Iris pigment epithelial cell (primary cell): ENCODE measurements around the gene TBC1D10B.
"Not testable (repeated sequence)": the region's sequence is repeated elsewhere in the genome, so short reads cannot be mapped to it uniquely, and the experiment has no call there.

Experiments
- DNase-seq: peaks from one replicate; pipeline ENCODE4 v3.0.0-alpha.2; 2011; ENCODE audit warnings: low read depth

Gene TBC1D10B

DNA sequence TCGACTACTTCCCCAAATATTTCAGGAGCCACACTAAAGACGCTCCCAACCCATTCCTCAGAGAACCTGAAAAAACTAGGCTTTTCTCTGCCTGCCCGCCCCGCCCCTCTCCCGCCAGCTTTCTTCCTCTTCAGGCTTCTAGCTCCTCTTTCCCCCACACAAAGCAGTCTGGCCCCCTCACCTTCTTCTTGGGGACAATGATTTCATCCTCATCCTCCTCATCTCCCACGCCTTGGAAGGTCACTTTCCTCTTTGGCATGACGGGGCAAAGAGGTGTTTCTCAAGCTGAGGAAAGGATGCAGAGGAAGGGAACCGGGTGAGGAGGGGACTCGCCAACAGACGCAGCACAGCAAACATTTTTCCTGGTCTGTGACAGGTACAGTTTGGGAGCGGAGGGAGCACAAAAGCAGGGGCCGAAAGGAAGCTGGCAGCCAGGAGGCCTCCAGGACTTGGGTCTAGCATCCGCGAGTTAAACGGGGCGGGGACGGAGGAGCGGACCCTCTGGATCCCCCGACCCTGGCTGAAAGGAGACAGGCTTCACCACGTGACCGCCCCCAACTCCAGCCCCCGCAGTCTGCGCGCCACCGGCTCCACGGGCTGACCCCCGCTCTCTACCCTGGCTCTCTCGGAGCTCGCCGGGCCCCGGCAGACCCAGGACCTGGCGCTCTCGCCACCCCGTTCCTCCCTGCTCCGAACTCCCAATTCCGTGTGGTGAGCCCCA lies 15.7 kb downstream of the TBC1D10B start:
- peak; percentile 16 for DNase-seq

DNA sequence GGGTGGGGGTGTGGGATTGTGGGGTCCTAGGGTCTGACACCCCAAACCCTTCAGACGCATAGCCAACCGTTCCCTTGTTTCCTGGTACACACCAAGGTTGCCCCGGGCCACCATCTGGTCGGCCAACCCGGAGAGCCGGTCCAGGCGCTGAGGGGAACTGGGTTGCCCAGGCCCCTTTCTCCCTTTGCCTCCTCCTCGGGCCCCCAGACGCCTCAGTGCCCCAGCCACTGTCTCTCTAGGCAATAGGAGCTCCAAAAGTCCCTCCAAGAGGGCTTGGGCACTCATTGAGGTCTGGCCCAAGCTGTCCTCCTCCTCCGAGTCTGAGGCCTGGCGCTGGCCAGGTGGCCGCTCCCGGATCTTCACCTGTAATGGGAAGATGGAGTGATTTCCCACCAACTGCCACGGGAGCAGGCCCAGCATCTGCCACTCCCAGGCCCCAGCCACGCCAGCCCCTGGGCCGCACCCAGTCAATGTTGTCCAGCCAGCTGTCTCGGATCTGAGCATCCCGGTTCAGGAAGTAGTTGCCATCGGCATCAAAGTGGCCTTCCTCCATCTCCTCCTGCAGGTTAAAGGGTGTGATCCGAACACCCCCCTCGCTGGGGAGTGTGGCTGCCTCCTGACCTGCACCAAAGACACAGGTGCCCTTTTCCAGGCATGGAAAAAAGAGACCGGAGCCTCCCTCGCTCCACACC lies 16.7 kb downstream of the TBC1D10B start:
- no peak for DNase-seq

DNA sequence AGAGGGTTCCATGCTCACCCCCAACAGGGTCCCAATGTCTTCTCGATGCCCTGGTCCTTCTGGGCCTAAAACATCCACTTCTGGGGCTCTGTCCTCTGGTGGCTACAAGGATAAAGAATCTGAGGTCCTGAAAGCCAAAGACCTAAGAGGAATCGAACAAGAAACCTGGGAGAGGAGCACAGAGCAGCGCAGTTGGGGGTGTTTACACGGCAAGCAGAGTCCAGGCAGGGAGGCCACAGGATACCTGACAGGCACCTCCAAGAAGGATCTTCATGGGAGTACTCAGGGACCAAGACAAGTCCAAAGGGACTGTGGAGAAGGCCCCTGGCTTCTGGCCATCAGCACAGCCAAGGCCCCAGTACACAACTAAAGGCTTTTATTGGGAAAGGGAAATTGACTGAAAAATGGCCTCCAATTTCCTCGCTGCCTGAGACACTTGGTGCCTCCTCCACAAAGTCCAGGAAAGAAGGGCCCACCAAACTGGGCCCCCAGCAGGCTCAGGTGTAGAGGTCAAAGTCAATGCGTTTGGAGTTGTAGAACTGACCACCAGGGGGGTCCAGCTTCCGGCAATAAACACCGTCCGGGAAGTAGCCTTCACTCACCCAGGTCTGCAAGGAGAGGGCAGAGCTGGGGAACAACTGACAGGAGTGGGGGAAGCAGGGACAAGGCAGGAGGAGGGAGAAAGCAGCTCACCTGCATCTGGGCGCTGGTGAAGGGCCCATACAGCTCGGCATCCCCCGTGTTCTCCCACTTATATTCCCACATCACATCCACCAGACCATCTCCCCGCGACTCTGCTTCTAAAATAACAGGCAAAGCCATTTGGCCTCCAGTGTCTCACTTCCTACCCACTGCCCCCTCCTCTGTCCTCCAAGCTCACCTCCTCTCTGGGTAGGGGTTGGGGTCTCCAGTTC lies 17.5 kb downstream of the TBC1D10B start:
- DNase-seq, result no peak

DNA sequence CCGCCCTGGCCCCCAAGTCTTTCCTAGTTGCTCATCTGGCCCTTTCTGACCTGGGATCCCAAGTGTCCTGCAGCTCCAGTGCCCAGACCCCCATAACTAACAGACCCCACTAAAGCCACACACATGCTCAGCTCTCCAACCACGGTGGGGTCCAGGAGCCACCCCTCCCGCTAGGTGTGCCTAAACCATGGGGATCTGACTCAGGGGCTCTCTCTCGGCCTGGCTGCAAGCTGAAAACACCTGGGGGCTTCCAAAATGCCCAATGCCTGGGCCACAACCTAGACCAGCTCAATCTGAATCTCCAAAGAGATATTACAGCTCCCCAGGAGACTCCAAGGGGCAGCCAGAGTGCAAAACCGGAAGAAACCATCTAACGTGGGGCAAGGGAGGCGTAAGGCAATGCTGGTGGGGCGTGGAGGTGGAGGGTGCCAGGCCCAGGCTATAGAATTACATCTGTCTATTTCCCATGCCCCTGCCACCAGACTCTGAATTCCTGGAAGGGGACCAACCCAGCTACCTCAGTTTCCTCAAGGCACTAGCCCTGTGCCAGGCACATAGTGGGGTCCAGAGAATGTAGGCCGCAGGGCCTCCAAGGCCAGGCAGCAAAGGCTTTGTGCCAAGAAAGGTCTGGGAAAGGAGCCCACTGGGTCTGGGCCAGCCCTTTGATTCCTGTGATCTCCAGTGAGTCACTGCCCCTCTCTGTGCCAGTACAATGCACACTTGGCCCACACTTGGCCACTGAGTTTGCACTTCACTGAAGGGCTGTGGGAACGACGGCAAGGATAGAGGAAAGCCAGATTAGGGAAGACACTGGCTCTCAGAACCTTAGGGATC lies 18.5 kb downstream of the TBC1D10B start:
- DNase-seq, result peak; percentile 89

DNA sequence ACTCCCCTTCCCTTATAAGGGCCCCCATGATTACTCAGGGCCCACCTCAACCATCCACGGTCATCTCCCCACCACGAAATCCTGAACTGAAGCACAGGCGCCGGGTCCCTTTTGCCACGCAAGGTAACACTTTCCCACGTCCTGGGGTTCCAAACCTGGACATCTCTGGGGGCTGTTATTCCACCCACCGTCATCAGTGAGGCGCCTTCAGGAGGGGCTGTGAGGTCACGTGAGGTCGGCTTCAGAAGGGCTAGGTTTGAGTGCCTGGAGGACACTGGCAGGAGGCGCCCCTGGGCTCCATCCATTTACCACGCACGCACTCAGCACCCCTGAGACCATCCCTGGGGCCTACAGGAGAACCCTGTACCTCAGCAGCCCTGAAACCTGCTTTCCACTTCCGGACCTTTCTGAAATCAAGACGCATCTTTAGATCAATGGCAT lies 19.3 kb downstream of the TBC1D10B start:
- no peak for DNase-seq

DNA sequence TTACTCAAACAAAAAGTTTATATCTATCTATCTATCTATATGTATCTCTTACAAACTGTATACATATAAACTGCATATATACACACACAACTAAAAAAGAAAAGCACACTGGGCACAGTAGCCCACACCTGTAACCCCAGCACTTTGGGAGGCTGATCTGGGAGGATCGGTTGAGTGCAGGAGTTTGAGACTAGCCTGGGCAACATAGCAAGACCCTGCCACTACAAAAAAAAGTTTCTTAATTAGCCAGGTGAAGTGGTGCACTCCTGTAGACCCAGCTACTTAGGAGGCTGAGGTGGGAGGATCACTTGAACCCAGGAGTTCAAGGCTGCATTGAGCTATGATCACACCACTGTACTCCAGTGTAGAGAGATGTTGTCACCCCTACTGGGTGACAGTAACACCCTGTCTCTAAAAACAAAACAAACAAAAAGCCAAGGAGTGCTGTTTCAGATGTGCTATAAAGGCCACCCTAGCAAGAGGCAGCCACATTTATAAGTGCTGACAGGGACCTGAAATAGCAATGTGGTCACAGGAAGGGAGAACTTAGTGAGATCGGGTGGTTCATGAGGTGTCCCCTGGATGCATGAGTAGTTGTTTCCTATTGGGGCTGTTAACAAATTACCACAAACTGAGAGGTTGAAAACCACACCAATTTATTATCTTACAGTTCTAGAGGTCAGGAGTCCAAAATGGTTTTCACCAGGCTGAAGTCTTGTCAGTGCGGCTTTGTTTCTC lies 20.0 kb downstream of the TBC1D10B start:
- DNase-seq, result no peak

DNA sequence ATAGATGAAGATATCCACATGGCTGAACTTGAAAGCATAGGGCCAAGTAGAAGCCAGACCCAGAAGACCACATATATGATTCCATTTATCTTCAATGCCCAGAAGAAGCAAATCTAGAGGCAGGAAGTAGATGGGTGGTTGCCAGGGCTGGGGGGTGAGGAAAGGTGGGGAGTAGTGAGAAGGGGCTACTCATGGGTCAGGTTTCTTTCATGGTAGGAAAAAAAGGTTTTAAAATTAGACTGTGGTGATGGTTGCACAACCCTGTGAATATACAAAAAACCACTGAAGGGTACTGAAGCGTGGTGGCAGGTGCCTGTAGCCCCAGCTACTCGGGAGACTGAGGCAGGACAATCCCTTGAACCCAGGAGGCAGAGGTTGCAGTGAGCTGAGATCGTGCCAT lies 20.6 kb downstream of the TBC1D10B start:
- no peak for DNase-seq

DNA sequence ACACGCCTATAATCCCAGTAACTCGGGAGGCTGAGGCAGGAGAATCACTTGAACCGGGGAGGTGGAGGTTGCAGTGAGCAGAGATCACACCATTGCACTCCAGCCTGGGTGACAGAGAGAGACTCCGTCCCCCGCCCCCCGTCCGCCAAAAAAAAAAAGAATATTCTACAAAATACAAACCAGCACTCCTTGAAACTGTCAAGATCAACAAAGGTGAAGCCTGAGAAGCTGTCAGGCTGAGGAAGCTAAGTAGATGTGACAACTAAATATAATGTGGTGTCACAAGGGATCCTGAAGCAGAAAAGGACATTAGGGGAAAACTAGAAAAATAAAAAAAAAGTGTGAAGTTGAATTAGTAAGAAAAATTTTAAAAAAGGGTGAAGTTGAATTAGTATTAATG lies 21.4 kb downstream of the TBC1D10B start:
- no peak for DNase-seq

DNA sequence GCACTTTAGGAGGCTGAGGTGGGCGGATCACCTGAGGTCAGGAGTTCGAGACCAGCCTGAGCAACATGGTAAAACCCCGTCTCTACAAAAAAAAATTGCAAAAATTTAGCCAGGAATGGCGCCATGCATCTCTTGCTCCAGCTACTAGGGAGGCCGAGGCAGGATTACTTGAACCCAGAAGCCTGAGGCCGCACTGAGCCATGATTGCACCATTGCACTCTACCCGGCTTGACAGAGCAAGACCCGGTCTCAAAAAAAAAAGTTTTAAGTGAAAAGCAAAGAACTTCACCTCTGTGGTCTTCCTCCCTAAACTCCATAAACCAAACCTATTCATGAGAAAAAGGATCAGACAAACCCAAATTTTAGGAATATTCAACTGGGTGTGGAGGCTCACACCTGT lies 22.2 kb downstream of the TBC1D10B start:
- no peak for DNase-seq

DNA sequence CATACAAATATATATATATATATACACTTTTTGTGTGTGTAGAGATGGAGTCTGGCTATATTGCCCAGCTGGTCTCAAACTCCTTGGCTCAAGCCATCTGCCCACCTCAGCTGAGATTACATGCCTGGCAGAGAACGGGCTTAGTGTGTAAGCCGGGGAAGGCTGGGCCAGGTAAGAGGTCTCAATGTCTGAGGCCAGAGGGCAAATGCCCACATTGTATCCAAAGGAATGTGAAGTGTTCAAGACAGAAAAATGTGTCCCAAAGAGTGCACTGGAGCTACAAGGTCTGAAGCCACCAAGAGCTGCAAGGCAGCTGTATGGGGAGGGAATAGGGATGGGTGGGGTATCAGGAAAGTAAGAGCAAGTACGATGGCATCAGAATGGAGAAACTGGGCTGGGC lies 24.0 kb downstream of the TBC1D10B start:
- DNase-seq, result no peak

DNA sequence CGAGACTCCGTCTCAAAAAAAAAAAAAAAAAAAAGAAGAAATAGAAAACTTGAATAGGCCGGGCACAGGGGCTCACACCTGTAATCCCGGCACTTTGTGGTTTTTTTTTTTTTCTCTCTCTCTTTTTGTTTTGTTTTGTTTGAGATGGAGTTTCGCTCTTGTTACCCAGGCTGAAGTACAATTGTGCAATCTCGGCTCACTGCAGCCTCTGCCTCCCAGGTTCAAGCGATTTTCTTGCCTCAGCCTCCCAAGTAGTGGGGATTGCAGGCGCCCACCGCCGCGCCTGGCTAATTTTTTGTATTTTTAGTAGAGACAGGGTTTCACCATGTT lies 26.8 kb downstream of the TBC1D10B start:
- DNase-seq, result not testable (repeated sequence)

DNA sequence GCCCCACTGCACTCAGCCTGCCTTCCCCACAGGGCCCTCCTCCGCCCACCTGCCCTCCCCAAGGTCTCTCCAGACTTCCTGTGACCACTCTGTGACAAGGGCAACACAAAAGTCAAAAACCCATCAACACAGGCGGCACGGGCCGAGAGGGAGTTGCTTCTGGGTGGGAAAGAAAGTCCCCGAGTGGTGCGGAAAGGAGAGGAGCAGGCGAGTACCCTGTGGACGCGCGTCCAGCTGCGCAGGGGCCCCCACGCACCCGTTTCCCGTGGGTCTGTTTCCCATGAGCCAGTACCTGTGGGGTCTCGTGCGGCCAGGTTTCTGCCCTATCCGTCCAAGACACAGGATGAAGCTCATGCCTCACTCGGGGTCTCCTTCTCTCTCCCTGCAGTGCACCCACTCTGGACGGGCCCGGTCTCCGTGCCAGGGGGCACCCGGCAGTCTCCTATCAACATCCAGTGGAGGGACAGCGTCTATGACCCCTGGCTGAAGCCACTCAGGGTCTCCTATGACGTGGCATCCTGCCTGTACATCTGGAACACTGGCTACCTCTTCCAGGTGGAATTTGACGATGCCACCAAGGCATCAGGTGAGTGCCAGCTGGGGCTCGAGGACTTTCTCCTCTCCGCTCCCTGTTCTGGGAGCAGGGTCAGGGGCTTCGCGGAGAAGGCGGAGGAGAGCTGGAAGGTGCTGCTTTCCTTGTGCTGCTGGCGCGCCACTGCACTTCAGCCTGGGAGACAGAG lies 27.4 kb downstream of the TBC1D10B start:
- DNase-seq, result no peak

DNA sequence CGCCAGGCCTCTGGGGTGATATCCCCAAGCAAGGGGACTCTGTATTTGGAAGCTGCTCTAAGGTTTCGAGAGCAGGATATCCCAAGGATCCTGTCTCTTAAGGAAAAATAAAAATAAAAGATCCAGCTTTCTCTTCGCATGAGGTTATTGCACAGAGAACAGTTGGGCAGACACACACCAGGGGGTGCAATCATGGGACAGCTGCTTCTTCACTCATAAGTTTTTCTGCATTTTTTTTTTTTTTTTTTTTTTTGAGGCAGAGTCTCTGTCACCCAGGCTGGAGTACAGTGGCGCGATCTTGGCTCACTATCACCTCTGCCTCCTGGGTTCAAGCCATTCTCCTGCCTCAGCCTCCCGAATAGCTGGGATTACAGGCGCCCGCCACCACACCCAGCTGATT lies 28.3 kb downstream of the TBC1D10B start:
- not testable (repeated sequence) for DNase-seq

DNA sequence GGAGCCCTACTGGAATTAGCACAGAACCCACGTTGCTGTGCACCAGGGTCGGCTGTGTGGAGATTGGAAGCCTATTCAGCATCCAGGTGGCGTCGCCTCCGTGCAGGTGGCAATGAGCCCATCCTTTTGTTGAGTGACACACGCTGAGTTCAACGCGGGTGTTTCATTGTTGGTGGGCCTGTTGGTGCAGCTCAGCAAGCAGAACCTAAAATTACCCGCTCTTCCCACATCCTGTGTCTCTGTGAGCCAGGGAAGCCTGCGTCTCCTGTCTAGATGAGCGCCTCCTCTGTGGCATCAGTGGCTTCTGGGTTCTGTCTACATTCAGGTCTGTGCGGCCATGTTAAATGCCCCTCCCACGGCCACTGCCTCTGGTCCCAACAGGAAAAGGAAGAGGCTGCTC lies 29.7 kb downstream of the TBC1D10B start:
- DNase-seq, result no peak

DNA sequence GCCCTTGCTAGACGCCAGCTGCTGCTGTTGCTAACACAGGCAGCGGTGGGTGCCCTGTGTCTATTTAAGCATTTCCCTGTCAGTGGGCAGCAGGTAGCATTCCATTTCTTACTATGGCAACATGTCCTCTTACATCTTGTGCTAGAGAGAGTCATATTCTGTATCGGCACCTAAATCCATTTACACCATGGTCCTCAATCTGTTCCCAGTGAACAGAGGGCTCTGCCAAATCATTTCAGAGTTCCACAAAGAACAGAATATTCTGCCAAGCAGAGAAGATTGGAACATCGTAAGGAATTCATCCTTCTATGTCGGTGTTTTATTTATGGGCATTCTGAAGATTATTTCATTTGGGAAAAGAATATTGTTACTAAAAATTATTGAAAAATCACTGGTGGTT lies 31.6 kb downstream of the TBC1D10B start:
- DNase-seq, result not testable (repeated sequence)

DNA sequence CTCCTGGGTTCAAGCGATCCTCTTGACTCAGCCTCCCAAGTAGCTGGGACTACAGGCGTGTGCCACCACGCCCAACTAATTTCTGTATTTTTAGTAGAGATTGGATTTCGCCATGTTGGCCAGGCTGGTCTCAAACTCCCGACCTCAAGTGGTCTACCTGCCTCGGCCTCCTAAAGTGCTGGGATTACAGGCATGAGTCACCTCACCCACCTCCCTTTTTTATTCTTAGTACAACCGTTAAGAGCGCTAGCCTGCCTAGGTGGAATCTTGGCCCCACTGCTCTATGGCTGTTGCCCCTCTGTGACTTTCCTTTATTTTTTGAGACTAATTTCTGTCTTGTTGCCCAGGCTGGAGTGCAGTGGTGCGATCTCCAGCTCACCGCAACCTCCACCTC lies 32.3 kb downstream of the TBC1D10B start:
- DNase-seq, result not testable (repeated sequence)

DNA sequence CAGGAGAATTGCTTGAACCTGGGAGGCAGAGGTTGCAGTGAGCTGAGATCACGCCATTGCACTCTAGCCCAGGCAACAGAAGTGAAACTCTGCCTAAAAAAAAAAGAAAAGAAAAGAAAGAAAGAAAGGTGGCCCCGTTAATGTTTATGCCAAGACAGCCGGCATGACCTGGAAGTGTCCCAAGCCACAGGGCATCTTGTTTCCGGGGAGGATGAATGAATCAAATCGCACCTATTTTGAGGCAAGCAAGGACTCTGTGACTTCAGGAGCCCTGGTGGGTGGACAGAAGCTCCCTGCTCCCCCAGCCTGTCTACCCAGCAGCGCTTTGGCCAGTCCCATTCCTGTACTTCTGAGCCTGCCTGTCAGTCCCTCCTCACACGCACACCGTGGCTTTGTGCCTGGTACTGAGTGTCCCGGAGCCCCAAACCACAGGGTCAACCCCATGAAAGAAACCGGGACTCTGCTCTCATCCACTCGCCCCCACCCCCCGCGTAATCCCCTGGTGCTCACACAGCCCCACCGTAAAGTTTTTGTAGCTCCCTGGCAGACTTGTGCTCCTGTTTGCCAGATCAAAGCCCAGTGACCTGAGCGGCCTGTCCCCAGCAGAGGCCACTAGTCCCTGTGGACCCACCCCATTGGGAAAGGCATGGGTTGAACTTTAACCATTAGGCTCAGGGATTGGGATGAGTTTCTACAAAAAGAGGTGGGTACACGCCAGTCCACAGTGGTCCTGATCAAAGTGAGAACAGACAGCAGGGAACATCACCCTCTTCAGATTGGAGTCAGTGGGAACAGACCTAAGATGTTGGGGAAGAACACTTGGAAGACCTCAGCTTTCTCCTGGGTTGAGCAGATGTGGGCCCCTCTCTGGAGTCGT lies 34.5 kb downstream of the TBC1D10B start:
- DNase-seq, result peak; percentile 30

DNA sequence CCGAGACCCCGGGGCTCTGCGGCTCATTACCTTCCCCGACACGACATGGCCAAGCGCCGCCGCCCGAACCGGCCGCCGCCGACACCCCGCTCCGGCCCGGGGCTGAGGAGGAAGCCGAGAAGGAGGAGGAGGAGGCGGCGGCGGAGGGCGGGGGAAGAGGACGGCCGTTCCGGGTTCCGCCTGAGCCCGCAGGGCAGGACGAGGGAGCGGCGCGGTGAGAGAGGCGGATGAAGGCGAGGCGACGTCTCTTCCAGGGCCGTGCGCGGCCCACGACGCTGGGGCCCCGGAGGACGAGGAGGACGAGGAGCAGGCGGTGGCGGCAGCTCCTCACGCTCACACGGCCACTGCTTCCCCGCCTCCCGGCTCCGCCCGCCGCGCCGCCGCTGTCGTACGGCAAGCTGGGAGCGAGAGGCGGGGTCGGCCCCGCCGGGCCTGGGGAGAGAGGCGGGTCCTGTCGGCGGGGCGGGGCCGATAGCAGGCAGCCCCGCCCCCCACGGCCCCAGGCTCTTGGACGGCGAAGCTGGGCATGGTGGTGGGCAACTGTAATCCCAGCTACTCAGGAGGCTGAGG lies 35.2 kb downstream of the TBC1D10B start:
- DNase-seq, result peak; percentile 75

DNA sequence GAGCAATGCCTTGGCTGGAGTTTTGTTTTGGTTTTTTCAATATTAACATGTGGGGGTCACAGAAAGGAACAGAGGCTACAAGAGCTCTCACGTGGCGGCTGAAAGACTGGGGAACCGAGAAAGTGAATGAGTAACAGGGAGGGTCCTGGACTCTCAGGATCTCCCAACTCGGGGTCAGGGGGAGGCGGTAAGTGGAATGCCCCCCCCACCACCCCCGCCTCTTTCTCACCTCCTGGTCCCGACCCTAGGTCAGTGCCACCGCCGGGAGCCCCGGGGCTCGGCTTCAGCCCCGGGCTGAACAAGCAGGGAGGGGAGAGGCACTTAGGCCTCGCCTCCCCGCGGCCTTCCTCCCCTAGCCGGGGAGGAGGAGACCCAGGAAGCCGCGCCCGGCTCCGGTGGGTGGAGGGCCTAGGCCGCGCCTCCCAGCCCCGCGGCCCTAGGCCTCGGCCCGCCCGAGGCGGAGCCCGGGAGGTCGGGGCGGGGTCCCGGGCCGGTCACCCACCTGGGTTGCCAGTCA lies 35.8 kb downstream of the TBC1D10B start:
- DNase-seq, result peak; percentile 82
